HepG2 (cell line): ENCODE measurements around the gene VAV2. TPM values are rescaled to one million over a fixed set of nuclear protein-coding genes. Genes with fewer than 3 reads are reported as not detected.
A peak's percentile ranks its signal among the peaks of the same experiment; 100 is the strongest.

ENCODE experiments used
- ATAC-seq: fragments of 200-7000 bp; cut with Tn5 transposase; 3 replicates; pipeline ENCODE4 v1.9.1; 2020; ENCODE audit warnings: mild to moderate bottlenecking, moderate library complexity
- BruUV-seq: library from RNA; stranded (reverse); fragments of 400-500 nt; replicated peaks from 2 replicates; lab custom pipeline; 2021; lab: Mats Ljungman, UMichigan
- CTCF ChIA-PET: fragments of 300-600 bp; formaldehyde crosslinking; extraction: SDS; loops from one replicate; lab custom pipeline; 2021; ENCODE audit warnings: low total read pairs, inconsistent platforms, low intra/inter-chr PET ratio; lab: Yijun Ruan, JAX
- POLR2A ChIA-PET: fragments of 350-600 bp; sonication (Branson Sonifier 250); formaldehyde crosslinking; loops from one replicate; lab custom pipeline; 2020; ENCODE audit warnings: antibody characterized with exemption, inconsistent platforms; lab: Yijun Ruan, JAX
- DNase-seq: peaks from one replicate; pipeline ENCODE4 v3.0.0-alpha.2; 2015; ENCODE audit warnings: low spot score
- FAIRE-seq: peaks from 3 replicates; lab custom pipeline; 2011; peaks lifted over from hg19 to GRCh38; lab: Jason Lieb, UNC
- H2AFZ ChIP-seq: one replicate; pipeline ENCODE4 v1.6.1; 2011; ENCODE audit warnings: low read length, inconsistent platforms
- H3K27ac ChIP-seq: fragments of 300-600 bp; 3 replicates; pipeline ENCODE4 v1.8.0; 2011; ENCODE audit warnings: mixed run types, mild to moderate bottlenecking, mixed read lengths, low read length, inconsistent platforms; ENCODE audit not compliant: insufficient read depth; ENCODE audit errors: extremely low read length
- H3K27me3 ChIP-seq, 2 experiments: fragments of 200-600 bp in 1 of 2; 2 replicates in 1 of 2; 3 replicates in 1 of 2; pipeline versions ENCODE4 v1.6.0 to v1.8.0; 2011; ENCODE audit warnings: low read length in 2 of 2, mild to moderate bottlenecking in 2 of 2, moderate library complexity in 2 of 2, inconsistent platforms in 1 of 2; ENCODE audit not compliant: insufficient read depth in 2 of 2, control insufficient read depth in 1 of 2
- H3K36me3 ChIP-seq, 2 experiments: fragments of 200-600 bp in 1 of 2; replicated peaks in 1 of 2; 2 replicates in 1 of 2; 3 replicates in 1 of 2; pipeline versions ENCODE4 v1.5.1 to v1.8.0; 2011; ENCODE audit warnings: low read length in 2 of 2, inconsistent platforms in 1 of 2; ENCODE audit not compliant: insufficient read depth in 2 of 2, control insufficient read depth in 1 of 2
- H3K4me1 ChIP-seq: 2 replicates; pipeline ENCODE4 v1.5.1; 2012; ENCODE audit warnings: low read length, inconsistent platforms; ENCODE audit not compliant: insufficient read depth
- H3K4me2 ChIP-seq: 2 replicates; pipeline ENCODE4 v1.6.0; 2011; ENCODE audit warnings: low read depth, low read length, inconsistent platforms
- H3K4me3 ChIP-seq, 3 experiments: fragments of 200-600 bp in 1 of 3; sonication (generic), shearing (Covaris generic) in 1 of 3; replicated peaks in 1 of 3; 2 replicates each; pipeline ENCODE4 v1.5.1; 2011 to 2016; ENCODE audit warnings: low read length in 3 of 3, inconsistent platforms in 2 of 3, low read depth in 2 of 3, mild to moderate bottlenecking in 2 of 3, control low read depth in 1 of 3, mixed read lengths in 1 of 3; ENCODE audit not compliant: insufficient read depth in 1 of 3
- H3K79me2 ChIP-seq: one replicate; pipeline ENCODE4 v1.6.1; 2011; ENCODE audit warnings: low read length, inconsistent platforms; ENCODE audit not compliant: insufficient read depth
- H3K9ac ChIP-seq: 2 replicates; pipeline ENCODE4 v1.6.0; 2011; ENCODE audit warnings: mild to moderate bottlenecking, low read depth, low read length, inconsistent platforms; ENCODE audit not compliant: insufficient read depth
- H3K9me3 ChIP-seq: 2 replicates; pipeline ENCODE4 v1.5.1; 2012; ENCODE audit warnings: mild to moderate bottlenecking, low read length
- H4K20me1 ChIP-seq: 2 replicates; pipeline ENCODE4 v1.6.0; 2011; ENCODE audit warnings: inconsistent platforms, mild to moderate bottlenecking, low read length, moderate library complexity; ENCODE audit not compliant: insufficient read depth
- ONECUT2 ChIP-seq: sonication (generic); formaldehyde crosslinking; IDR thresholded peaks from 2 replicates; pipeline ENCODE4 v1.4.0; 2020; ENCODE audit warnings: missing genetic modification reagents
- RBM22 ChIP-seq: fragments of 200-400 bp; formaldehyde crosslinking; optimal IDR thresholded peaks from 2 replicates; pipeline ENCODE3; 2017; ENCODE audit warnings: mild to moderate bottlenecking, low read length, moderate library complexity
- WGBS: methylation state at CpG from one replicate; pipeline ENCODE4 v1.1.6; 2017; ENCODE audit warnings: low lambda C conversion rate; 5-methylcytosine and 5-hydroxymethylcytosine counted together
- in situ Hi-C: cut with HindIII; loops from 2 replicates; pipeline ENCODE4 v1.10.0; 2017; ENCODE audit warnings: low pct_unique_long_range_greater_than_20kb; ENCODE audit not compliant: extremely low pct_ligation_motif_present
- intact Hi-C: fragments of 100-400 bp; cut with micrococcal nuclease; formaldehyde crosslinking; loops from one replicate; pipeline ENCODE4 v1.10.0; 2022; ENCODE audit not compliant: unreplicated experiment
- polyA plus RNA-seq, 8 experiments: library from polyadenylated mRNA; depleted of rRNA in 3 of 8; stranded (reverse) in 7 of 8; unstranded in 1 of 8; fragments of >200 nt; fragmentation: Illumina TruSeq in 4 of 8; extraction: Trizol in 4 of 8; gene quantifications; 2 replicates each; pipeline versions ENCODE4 v1.2.1 to v1.2.3, GENCODE V29; 2011 to 2016; ENCODE audit warnings: low read depth in 4 of 8, missing spikeins in 1 of 8, mixed read lengths in 1 of 8; ENCODE audit not compliant: insufficient read depth in 1 of 8
- total RNA-seq, 5 experiments: library from RNA; depleted of rRNA; stranded (reverse); fragments of >200 nt; fragmentation: Illumina TruSeq; extraction: Trizol; gene quantifications; 2 replicates each; pipeline ENCODE4 v1.2.3, GENCODE V29; 2016; ENCODE audit warnings: low read depth in 1 of 5
- TF ChIP-seq, protein P1 (sequence below): sonication (generic); formaldehyde crosslinking; IDR thresholded peaks from 2 replicates; pipeline ENCODE4 v1.5.1; 2020; ENCODE audit warnings: missing genetic modification reagents, mild to moderate bottlenecking, borderline replicate concordance
- TF ChIP-seq, protein P2 (sequence below): sonication (generic); formaldehyde crosslinking; IDR thresholded peaks from 2 replicates; pipeline ENCODE4 v1.9.0; 2022; ENCODE audit warnings: low read depth, missing genetic modification reagents

The VAV2 gene
- total and polyA plus RNA-seq, 2 of the 13 experiments (the other 11 are each of a cell fraction or from before 2014, with no cell fraction given) = 22.5 to 22.9 TPM

DNA sequence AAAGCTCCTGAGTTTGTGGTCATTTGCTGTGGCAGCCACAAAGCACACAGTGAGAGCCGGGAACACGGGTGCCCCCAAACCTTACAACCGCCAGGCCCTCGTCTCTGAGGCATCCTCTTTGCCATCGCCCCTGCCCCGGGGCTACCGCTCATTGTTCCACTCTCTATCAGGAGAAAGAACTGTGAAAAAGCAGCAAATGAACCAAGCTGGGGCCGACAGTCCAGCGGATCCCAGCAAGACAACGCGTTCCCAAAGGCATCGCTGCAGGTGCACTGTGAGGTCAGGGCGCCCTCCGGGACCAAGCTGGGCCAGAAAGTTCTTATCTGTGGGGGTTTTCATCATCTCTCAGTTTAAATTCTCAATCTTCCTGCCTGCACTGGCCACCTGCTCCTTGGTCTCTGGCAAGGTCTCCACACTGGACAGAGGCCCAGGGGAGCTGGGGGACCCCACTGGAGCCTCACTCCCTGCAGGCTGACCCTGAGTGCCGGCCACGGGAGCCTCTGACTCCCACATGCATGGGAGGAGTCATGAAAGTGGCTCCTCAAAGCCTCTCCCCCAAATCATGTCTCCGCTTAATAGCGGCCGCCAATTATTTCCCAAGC is 32.1 kb downstream of the VAV2 start:
- 86% methylated on average over 12 of the region's 19 CpGs for WGBS
- Histone ChIP-seq H3K79me2 (peaks cover 83% of the 10 kb centered on the region), H3K9me3 (peaks cover 7% of the 10 kb centered on the region; the same call in 1 of the 2 replicates), H3K27me3 (no peaks in the 10 kb centered on the region), H3K4me3 (no peak overlapping the region), H3K4me2 (no peak overlapping the region), H3K36me3 (peaks cover 0 to 2% of the 10 kb centered on the region in 2 experiments; a peak in 3 of 5 replicates), H3K27ac (no peak overlapping the region), H2AFZ (no peak overlapping the region), H3K4me1 (peaks cover 31% of the 10 kb centered on the region), H4K20me1 (peaks cover 47% of the 10 kb centered on the region), H3K9ac (no peak overlapping the region)
- POLR2A ChIA-PET = no interaction called here
- no peak for DNase-seq
- in situ Hi-C loops = no loop called here
- ATAC-seq = no peak
- no peak for FAIRE-seq
- intact Hi-C loops = no loop called here
- CTCF ChIA-PET = no interaction called here
- BruUV-seq = no TSS peak
- TF ChIP-seq ONECUT2 (no peak), RBM22 (peak; percentile 41)
- TF ChIP-seq, protein P1, sequence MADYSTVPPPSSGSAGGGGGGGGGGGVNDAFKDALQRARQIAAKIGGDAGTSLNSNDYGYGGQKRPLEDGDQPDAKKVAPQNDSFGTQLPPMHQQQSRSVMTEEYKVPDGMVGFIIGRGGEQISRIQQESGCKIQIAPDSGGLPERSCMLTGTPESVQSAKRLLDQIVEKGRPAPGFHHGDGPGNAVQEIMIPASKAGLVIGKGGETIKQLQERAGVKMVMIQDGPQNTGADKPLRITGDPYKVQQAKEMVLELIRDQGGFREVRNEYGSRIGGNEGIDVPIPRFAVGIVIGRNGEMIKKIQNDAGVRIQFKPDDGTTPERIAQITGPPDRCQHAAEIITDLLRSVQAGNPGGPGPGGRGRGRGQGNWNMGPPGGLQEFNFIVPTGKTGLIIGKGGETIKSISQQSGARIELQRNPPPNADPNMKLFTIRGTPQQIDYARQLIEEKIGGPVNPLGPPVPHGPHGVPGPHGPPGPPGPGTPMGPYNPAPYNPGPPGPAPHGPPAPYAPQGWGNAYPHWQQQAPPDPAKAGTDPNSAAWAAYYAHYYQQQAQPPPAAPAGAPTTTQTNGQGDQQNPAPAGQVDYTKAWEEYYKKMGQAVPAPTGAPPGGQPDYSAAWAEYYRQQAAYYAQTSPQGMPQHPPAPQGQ (CRISPR knock-in tag) = no peak
- TF ChIP-seq, protein P2, sequence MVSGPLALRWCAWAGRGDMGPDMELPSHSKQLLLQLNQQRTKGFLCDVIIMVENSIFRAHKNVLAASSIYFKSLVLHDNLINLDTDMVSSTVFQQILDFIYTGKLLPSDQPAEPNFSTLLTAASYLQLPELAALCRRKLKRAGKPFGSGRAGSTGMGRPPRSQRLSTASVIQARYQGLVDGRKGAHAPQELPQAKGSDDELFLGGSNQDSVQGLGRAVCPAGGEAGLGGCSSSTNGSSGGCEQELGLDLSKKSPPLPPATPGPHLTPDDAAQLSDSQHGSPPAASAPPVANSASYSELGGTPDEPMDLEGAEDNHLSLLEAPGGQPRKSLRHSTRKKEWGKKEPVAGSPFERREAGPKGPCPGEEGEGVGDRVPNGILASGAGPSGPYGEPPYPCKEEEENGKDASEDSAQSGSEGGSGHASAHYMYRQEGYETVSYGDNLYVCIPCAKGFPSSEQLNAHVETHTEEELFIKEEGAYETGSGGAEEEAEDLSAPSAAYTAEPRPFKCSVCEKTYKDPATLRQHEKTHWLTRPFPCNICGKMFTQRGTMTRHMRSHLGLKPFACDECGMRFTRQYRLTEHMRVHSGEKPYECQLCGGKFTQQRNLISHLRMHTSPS = no peak
